ENCODE data around the gene SPPL2B. TPM values are rescaled to one million over a fixed set of nuclear protein-coding genes. Genes with fewer than 3 reads are reported as not detected.
A peak's percentile ranks its signal among the peaks of the same experiment; 100 is the strongest.
"Not testable (repeated sequence)": the region's sequence is repeated elsewhere in the genome, so short reads cannot be mapped to it uniquely, and the experiment has no call there.

Gene SPPL2B
- total RNA-seq (2014; rRNA removed; shearing (Covaris generic)), result 8.2 and 8.8 TPM in 2 replicates
- 12.1 and 17.3 TPM in 2 replicates for polyA plus RNA-seq (2015; cell fraction: cytosol; rRNA removed)
- polyA plus RNA-seq (2015; cell fraction: nucleus; rRNA removed), result 160 and 192 TPM in 2 replicates

- DNase-seq (ENCODE audit: low read depth, low spot score), result peak; percentile 84
- in situ Hi-C loops (cut with HindIII; ENCODE audit: low pct_unique_long_range_greater_than_20kb, low sequenced_read_pairs), result no loop called here
Measured at GRCh38 chr19:2328401-2329148, at the start of gene SPPL2B, which contains the start of gene LSM7. TSS of gene SPPL2B (plus strand) at chr19:2328684. CDS start at chr19:2328710, 26 bp downstream. TSS of gene LSM7 (minus strand) at chr19:2328586. CDS start at chr19:2328566, 20 bp downstream.

GRCh38 chr19:2280633-2281264 lies 47.7 kb upstream of the SPPL2B start:
- no peak for DNase-seq (ENCODE audit: low read depth, low spot score)
- in situ Hi-C loops (cut with HindIII; ENCODE audit: low pct_unique_long_range_greater_than_20kb, low sequenced_read_pairs), result no loop called here

GRCh38 chr19:2281265-2282061 lies 47.0 kb upstream of the SPPL2B start:
- in situ Hi-C loops (cut with HindIII; ENCODE audit: low pct_unique_long_range_greater_than_20kb, low sequenced_read_pairs); DNase-seq (ENCODE audit: low read depth, low spot score): not testable (repeated sequence)

GRCh38 chr19:2282062-2282861 lies 46.2 kb upstream of the SPPL2B start, which contains the start of gene PEAK3:
TSS of gene PEAK3 (minus strand) at chr19:2282175. CDS start at chr19:2280931, 1,244 bp downstream.
- no peak for DNase-seq (ENCODE audit: low read depth, low spot score)
- in situ Hi-C loops (cut with HindIII; ENCODE audit: low pct_unique_long_range_greater_than_20kb, low sequenced_read_pairs), result no loop called here

GRCh38 chr19:2282862-2283237 lies 45.6 kb upstream of the SPPL2B start:
- no peak for DNase-seq (ENCODE audit: low read depth, low spot score)
- in situ Hi-C loops (cut with HindIII; ENCODE audit: low pct_unique_long_range_greater_than_20kb, low sequenced_read_pairs), result no loop called here

GRCh38 chr19:2283835-2284507 lies 44.5 kb upstream of the SPPL2B start:
- in situ Hi-C loops (cut with HindIII; ENCODE audit: low pct_unique_long_range_greater_than_20kb, low sequenced_read_pairs), result no loop called here
- DNase-seq (ENCODE audit: low read depth, low spot score), result no peak

GRCh38 chr19:2286402-2287140 lies 41.9 kb upstream of the SPPL2B start:
- no peak for DNase-seq (ENCODE audit: low read depth, low spot score)
- in situ Hi-C loops (cut with HindIII; ENCODE audit: low pct_unique_long_range_greater_than_20kb, low sequenced_read_pairs), result no loop called here

GRCh38 chr19:2287585-2288337 lies 40.7 kb upstream of the SPPL2B start:
- in situ Hi-C loops (cut with HindIII; ENCODE audit: low pct_unique_long_range_greater_than_20kb, low sequenced_read_pairs), result no loop called here
- DNase-seq (ENCODE audit: low read depth, low spot score), result no peak

- no peak for DNase-seq (ENCODE audit: low read depth, low spot score)
- in situ Hi-C loops (cut with HindIII; ENCODE audit: low pct_unique_long_range_greater_than_20kb, low sequenced_read_pairs), result no loop called here
Measured at GRCh38 chr19:2288338-2288817, 40.1 kb upstream of the SPPL2B start.

- DNase-seq (ENCODE audit: low read depth, low spot score), result no peak
- in situ Hi-C loops (cut with HindIII; ENCODE audit: low pct_unique_long_range_greater_than_20kb, low sequenced_read_pairs), result no loop called here
Measured at GRCh38 chr19:2288818-2289713, 39.4 kb upstream of the SPPL2B start.

- in situ Hi-C loops (cut with HindIII; ENCODE audit: low pct_unique_long_range_greater_than_20kb, low sequenced_read_pairs), result no loop called here
- no peak for DNase-seq (ENCODE audit: low read depth, low spot score)
Measured at GRCh38 chr19:2289714-2290435, 38.6 kb upstream of the SPPL2B start.

GRCh38 chr19:2290441-2291184 lies 37.9 kb upstream of the SPPL2B start:
- DNase-seq (ENCODE audit: low read depth, low spot score), result no peak
- in situ Hi-C loops (cut with HindIII; ENCODE audit: low pct_unique_long_range_greater_than_20kb, low sequenced_read_pairs), result no loop called here

GRCh38 chr19:2291185-2291751 lies 37.2 kb upstream of the SPPL2B start:
- in situ Hi-C loops (cut with HindIII; ENCODE audit: low pct_unique_long_range_greater_than_20kb, low sequenced_read_pairs), result no loop called here

More at GRCh38 chr19:2291185-2291751, 37.2 kb upstream of the SPPL2B start:
- DNase-seq (ENCODE audit: low read depth, low spot score), result no peak
